ENCODE data around the gene C12orf42.

DNA sequence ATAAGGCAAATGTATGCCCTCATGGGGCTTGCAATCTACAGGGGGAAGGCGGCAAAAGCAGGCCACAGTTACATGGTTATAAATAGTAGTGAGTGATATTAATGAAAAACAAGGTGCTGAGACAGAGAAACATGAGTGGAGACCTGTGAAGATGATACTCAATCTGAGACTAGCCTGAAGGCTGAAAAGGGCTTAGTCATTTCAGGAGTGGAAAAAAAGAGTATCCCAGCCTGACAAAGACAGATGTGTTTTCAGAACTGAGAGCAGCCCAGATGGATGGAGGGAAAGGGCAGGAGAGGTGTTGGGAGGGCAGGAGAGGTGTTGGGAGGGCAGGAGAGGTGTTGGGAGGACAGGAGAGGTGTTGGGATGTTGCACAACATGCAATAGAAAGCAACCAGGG is 181.9 kb downstream of the C12orf42 start:
- TF ChIP-seq, protein P1, sequence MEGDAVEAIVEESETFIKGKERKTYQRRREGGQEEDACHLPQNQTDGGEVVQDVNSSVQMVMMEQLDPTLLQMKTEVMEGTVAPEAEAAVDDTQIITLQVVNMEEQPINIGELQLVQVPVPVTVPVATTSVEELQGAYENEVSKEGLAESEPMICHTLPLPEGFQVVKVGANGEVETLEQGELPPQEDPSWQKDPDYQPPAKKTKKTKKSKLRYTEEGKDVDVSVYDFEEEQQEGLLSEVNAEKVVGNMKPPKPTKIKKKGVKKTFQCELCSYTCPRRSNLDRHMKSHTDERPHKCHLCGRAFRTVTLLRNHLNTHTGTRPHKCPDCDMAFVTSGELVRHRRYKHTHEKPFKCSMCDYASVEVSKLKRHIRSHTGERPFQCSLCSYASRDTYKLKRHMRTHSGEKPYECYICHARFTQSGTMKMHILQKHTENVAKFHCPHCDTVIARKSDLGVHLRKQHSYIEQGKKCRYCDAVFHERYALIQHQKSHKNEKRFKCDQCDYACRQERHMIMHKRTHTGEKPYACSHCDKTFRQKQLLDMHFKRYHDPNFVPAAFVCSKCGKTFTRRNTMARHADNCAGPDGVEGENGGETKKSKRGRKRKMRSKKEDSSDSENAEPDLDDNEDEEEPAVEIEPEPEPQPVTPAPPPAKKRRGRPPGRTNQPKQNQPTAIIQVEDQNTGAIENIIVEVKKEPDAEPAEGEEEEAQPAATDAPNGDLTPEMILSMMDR (IDR thresholded peaks at IDR 0.05): no peak
- TF ChIP-seq POLR2A (IDR thresholded peaks at IDR 0.05): no peak
- TF ChIP-seq POLR2AphosphoS5 (IDR thresholded peaks at IDR 0.05): no peak

Data from prostate gland (tissue), 2 donors.